SU-DHL-6 (cell line): Measurements from ENCODE around the gene TRAK1.

Experiments used
- H2AFZ ChIP-seq: fragments of 200-600 bp; sonication (generic); 2 replicates; pipeline ENCODE4 v1.6.1; 2014; ENCODE audit warnings: low read depth, mild to moderate bottlenecking, moderate library complexity, mixed read lengths, antibody characterized with exemption, low read length; ENCODE audit not compliant: severe bottlenecking
- H3F3A ChIP-seq: fragments of 200-600 bp; shearing (Covaris generic); 2 replicates; pipeline ENCODE4 v1.6.0; 2016; ENCODE audit warnings: antibody characterized with exemption, mild to moderate bottlenecking; ENCODE audit not compliant: insufficient read depth
- H3K27ac ChIP-seq: fragments of 200-600 bp; sonication (generic); 2 replicates; pipeline ENCODE4 v1.5.1; 2016; ENCODE audit warnings: low read depth, mild to moderate bottlenecking, low read length, moderate library complexity, mixed read lengths
- H3K27me3 ChIP-seq: fragments of 200-600 bp; sonication (generic), shearing (Covaris generic); 2 replicates; pipeline ENCODE4 v1.6.0; 2014; ENCODE audit warnings: mild to moderate bottlenecking, low read length
- H3K36me3 ChIP-seq: fragments of 200-600 bp; sonication (generic); 2 replicates; pipeline ENCODE4 v1.6.1; 2014; ENCODE audit warnings: mild to moderate bottlenecking, low read length, mixed read lengths
- H3K4me2 ChIP-seq: fragments of 300-600, 200-600 bp; shearing (Covaris generic), sonication (generic); 2 replicates; pipeline ENCODE4 v1.6.0; 2014; ENCODE audit warnings: low read length, low read depth, mild to moderate bottlenecking; ENCODE audit not compliant: poor library complexity, severe bottlenecking
- H3K4me3 ChIP-seq: fragments of 200-600 bp; sonication (generic); 2 replicates; pipeline ENCODE4 v1.5.1; 2014; ENCODE audit warnings: antibody characterized with exemption, low read length, mild to moderate bottlenecking, mixed read lengths; ENCODE audit not compliant: insufficient read depth, poor library complexity, severe bottlenecking
- H3K79me2 ChIP-seq: fragments of 200-600 bp; sonication (generic); 2 replicates; pipeline ENCODE4 v1.6.1; 2014; ENCODE audit warnings: mild to moderate bottlenecking, low read length, moderate library complexity; ENCODE audit not compliant: insufficient read depth
- H3K9ac ChIP-seq: fragments of 200-600 bp; sonication (generic); 2 replicates; pipeline ENCODE4 v1.7.0; 2014; ENCODE audit warnings: mild to moderate bottlenecking, low read length
- H3K9me2 ChIP-seq: fragments of 200-600 bp; sonication (generic); replicated peaks from 2 replicates; pipeline ENCODE4 v1.6.1; 2014; ENCODE audit warnings: low read length; ENCODE audit not compliant: insufficient read depth
- H3K9me3 ChIP-seq: fragments of 200-600 bp; sonication (generic); 2 replicates; pipeline ENCODE4 v1.6.1; 2014; ENCODE audit warnings: low read length, mixed read lengths; ENCODE audit not compliant: insufficient read depth
- H4K20me1 ChIP-seq: fragments of 200-600 bp; sonication (generic); 2 replicates; pipeline ENCODE4 v1.6.1; 2014; ENCODE audit warnings: low read depth, mild to moderate bottlenecking, antibody characterized with exemption, low read length, moderate library complexity, mixed read lengths
- EZH2phosphoT487 ChIP-seq: fragments of 200-600 bp; sonication (generic), shearing (Covaris generic); conservative IDR thresholded peaks from 2 replicates; pipeline ENCODE4 v1.6.1; 2018; ENCODE audit warnings: mild to moderate bottlenecking, antibody characterized with exemption, low read length, moderate library complexity, mixed read lengths
- TF ChIP-seq, protein P1 (sequence below): fragments of 200-600 bp; sonication (generic); IDR thresholded peaks from one replicate; pipeline ENCODE4 v1.5.1; 2017; ENCODE audit warnings: antibody characterized with exemption, mild to moderate bottlenecking, low read length, moderate library complexity; ENCODE audit not compliant: insufficient read depth, poor library complexity, severe bottlenecking

TRAK1 gene

DNA sequence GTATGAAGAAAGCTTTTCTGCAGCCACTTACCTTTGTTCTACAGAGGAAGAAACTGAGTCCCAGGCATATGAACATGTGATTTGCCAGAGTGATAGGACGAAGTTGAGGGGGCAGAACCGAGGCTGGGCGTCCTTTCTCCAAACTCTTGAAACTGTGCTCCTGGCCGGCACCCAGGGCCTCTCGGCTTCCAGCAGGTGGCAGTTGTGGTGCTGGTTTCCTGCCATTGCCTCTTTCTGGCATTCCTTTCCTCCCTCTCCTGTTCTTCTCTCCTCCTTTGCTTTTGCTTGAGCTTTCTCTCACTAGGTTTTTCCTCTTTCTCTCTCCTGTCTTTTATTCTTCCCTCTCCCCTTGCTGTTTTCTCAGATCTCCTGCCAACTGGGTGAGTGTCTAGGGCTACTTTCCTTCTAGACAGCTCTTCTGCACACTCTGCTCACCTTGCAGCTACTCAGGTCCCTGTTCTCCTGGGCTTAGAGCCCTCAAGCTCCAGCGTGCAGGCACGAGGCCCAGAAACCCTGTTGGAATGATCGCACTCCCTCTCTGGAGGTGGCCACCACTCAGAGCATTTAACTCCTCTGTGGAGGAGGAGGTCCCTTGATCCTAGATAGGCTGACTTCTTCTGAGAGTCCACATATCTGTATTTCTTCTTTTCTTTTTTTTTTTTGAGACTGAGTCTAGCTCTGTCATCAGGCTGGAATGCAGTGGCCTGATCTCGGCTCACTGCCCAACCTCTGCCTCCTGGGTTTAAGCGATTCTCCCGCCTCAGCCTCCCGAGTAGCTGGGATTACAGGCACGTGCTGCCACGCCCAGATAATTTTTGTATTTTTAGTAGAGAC lies 26.2 kb downstream of the TRAK1 start:
- Histone ChIP-seq H3K27me3 (no peaks in the 10 kb centered on the region), H3K4me2 (no peak overlapping the region), H3F3A (no peaks in the 10 kb centered on the region), H3K9me3 (no peaks in the 10 kb centered on the region), H2AFZ (no peak overlapping the region), H3K9ac (no peak overlapping the region), H4K20me1 (no peaks in the 10 kb centered on the region), H3K36me3 (no peaks in the 10 kb centered on the region), H3K79me2 (peaks cover 32% of the 10 kb centered on the region), H3K27ac (0 out of 2 replicates have a peak overlapping the region, but pooled peaks have one; percentile 9), H3K4me3 (no peak overlapping the region), H3K9me2 (no peaks in the 10 kb centered on the region)
- no peak for TF ChIP-seq EZH2phosphoT487
- TF ChIP-seq, protein P1, sequence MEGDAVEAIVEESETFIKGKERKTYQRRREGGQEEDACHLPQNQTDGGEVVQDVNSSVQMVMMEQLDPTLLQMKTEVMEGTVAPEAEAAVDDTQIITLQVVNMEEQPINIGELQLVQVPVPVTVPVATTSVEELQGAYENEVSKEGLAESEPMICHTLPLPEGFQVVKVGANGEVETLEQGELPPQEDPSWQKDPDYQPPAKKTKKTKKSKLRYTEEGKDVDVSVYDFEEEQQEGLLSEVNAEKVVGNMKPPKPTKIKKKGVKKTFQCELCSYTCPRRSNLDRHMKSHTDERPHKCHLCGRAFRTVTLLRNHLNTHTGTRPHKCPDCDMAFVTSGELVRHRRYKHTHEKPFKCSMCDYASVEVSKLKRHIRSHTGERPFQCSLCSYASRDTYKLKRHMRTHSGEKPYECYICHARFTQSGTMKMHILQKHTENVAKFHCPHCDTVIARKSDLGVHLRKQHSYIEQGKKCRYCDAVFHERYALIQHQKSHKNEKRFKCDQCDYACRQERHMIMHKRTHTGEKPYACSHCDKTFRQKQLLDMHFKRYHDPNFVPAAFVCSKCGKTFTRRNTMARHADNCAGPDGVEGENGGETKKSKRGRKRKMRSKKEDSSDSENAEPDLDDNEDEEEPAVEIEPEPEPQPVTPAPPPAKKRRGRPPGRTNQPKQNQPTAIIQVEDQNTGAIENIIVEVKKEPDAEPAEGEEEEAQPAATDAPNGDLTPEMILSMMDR, result peak; percentile 26

DNA sequence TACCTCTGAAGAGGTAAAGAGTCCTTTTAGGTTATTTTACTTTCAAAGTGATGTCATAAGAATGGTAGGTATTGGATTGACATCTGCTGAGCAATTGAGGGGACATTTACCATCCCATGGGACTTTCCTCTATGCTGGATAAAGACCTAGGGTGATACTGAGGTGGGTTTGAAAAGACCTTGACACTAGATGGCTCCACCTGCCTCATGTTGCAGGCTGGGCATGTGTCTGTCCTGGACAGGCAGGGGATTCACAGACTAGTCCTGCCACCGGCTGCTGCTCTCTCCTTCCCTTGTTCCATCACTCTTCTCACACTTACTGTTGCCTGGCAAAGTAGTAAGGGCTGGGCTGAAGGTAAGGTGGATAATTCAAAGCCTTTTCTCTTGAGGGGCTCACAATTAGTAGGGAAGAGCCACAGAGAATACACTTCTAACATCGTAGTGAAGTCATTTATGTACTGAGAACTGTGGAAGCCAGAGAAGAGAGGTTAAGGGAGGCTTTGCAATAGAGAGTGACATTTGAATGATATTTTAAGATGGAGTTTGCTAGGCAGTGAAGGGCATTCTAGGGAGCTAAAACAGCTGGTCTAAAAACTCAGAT lies 27.7 kb downstream of the TRAK1 start:
- H3F3A ChIP-seq, result no peaks in the 10 kb centered on the region
- H3K36me3 ChIP-seq, result no peaks in the 10 kb centered on the region
- H4K20me1 ChIP-seq, result no peaks in the 10 kb centered on the region
- H3K9me3 ChIP-seq, result no peaks in the 10 kb centered on the region
- no peaks in the 10 kb centered on the region for H3K9me2 ChIP-seq
- TF ChIP-seq, protein P1, result peak; percentile 67
- TF ChIP-seq EZH2phosphoT487, result no peak
- H3K4me2 ChIP-seq, result peak overlapping the region; percentile 31
- peak overlapping the region; percentile 35 for H3K9ac ChIP-seq
- H3K27me3 ChIP-seq, result no peaks in the 10 kb centered on the region
- no peak overlapping the region for H2AFZ ChIP-seq
- H3K4me3 ChIP-seq, result no peak overlapping the region
- H3K79me2 ChIP-seq, result peaks cover 39% of the 10 kb centered on the region
- H3K27ac ChIP-seq, result peak overlapping the region; percentile 55

DNA sequence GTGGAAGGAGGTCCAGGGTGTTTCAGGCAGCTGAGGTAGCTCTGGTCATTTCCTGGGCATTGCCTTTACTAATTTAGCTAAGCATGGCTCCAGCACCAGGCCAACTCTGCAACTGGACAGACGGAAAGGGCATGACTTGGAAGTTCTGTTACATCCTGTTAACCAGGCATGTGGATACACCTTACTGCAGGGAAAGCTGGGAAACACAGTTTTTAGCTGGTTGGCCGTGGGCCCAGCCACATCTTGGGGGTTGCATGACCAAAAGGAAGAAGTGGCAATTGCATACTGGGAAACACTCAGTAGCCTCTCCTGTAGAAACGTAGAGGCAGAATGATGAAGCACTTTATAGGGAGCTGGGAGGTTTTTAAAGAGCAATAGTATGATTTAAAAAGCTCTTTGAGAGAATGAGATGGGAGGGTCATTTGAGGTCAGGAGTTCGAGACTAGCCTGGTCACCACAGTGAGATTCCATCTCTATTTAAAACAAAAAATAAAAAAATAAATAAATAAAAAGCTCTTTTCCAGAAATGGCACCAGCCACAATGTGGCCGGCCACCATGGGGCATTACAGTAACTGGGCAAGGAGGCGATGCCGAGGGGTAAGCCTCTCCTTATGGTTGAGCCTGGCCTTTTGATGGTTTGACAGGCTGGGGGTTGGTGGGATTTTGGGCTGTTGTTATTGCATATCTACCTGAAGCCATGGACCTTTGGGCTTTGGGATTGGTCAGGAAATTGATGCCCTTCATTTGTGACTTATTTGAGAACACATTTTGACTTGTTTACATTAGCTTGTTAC lies 28.6 kb downstream of the TRAK1 start:
- H3K79me2 ChIP-seq, result peaks cover 39% of the 10 kb centered on the region
- H3K4me3 ChIP-seq, result no peak overlapping the region
- no peaks in the 10 kb centered on the region for H4K20me1 ChIP-seq
- no peak overlapping the region for H3K4me2 ChIP-seq
- no peaks in the 10 kb centered on the region for H3K9me3 ChIP-seq
- H3K9me2 ChIP-seq, result no peaks in the 10 kb centered on the region
- H3F3A ChIP-seq, result no peaks in the 10 kb centered on the region
- no peak overlapping the region for H3K9ac ChIP-seq
- TF ChIP-seq, protein P1, result no peak
- no peak for TF ChIP-seq EZH2phosphoT487
- H3K27me3 ChIP-seq, result no peaks in the 10 kb centered on the region
- H3K27ac ChIP-seq, result peak overlapping the region; percentile 55
- no peak overlapping the region for H2AFZ ChIP-seq
- no peaks in the 10 kb centered on the region for H3K36me3 ChIP-seq
